Measurements from ENCODE around the gene SIRT3.

DNA sequence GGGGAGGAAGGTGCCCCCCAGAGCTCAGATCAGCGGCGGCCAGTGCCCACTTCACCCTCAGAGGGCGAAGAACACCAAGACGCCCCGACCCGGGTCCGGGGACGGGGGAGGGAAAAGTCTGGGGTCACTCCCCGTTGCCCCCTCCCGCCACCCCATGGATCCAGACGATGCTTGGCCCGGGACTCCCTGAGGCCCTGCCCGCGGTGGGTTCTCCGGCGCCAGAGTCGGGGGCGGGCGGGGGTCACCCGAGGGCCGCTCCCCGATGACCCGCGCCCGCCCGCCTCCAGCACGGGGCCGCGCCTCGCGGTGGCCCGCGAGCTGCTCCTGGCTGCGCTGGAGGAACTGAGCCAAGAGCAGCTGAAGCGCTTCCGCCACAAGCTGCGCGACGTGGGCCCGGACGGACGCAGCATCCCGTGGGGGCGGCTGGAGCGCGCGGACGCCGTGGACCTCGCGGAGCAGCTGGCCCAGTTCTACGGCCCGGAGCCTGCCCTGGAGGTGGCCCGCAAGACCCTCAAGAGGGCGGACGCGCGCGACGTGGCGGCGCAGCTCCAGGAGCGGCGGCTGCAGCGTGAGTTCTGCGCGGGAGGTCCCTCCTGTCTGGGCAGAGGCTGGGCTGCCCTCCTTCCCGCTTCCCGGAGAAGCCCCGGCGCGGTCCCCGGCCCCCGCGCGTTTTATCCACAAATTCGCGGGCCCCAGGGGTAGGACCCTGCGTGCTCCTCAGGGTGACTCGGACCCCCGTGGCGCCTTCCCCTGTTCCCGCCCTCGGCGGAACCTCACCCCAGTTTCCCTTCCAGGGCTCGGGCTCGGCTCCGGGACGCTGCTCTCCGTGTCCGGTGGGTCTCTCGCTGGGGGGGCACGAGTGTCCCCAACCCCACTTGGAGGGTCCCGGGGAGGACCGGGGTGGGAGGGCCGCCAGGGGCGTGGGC lies 43.2 kb upstream of the SIRT3 start:
- TF ChIP-seq CTCF (optimal IDR thresholded peaks at IDR 0.05 in 1 of 3, IDR thresholded peaks at IDR 0.05 in 1 of 3, conservative IDR thresholded peaks at IDR 0.05 in 1 of 3; ENCODE audit: extremely low read depth in 1 of 3, insufficient read depth in 2 of 3, low read length in 3 of 3) (no peak), EZH2 (IDR thresholded peaks at IDR 0.05; ENCODE audit: low read length) (no peak)

Measured in keratinocyte (primary cell).